Neural cell (in vitro differentiated cells): ENCODE results near the gene MAMSTR.

ENCODE experiments used
- CTCF ChIP-seq: fragments of 450-650 bp; IDR thresholded peaks from 2 replicates; pipeline ENCODE4 v1.5.1; 2014; ENCODE audit warnings: antibody characterized with exemption, mild to moderate bottlenecking, moderate library complexity; ENCODE audit not compliant: poor library complexity, severe bottlenecking
- EZH2 ChIP-seq: fragments of 200-600, 300-800 bp; shearing (Covaris generic), sonication (generic); IDR thresholded peaks from 2 replicates; pipeline ENCODE4 v1.6.1; 2014; ENCODE audit warnings: antibody characterized with exemption, low read length, borderline replicate concordance, mild to moderate bottlenecking; ENCODE audit not compliant: insufficient read depth, poor library complexity, severe bottlenecking
- POLR2AphosphoS5 ChIP-seq: IDR thresholded peaks from 2 replicates; pipeline ENCODE4 v1.6.1; 2012
- RAD21 ChIP-seq: fragments of 450-650 bp; conservative IDR thresholded peaks from 2 replicates; pipeline ENCODE4 v1.6.1; 2014; ENCODE audit warnings: antibody characterized with exemption, mild to moderate bottlenecking, moderate library complexity
- REST ChIP-seq: IDR thresholded peaks from 2 replicates; pipeline ENCODE4 v1.6.1; 2012; ENCODE audit warnings: borderline replicate concordance
- TAF1 ChIP-seq: IDR thresholded peaks from 2 replicates; pipeline ENCODE4 v1.6.1; 2012; ENCODE audit warnings: low read depth

DNA sequence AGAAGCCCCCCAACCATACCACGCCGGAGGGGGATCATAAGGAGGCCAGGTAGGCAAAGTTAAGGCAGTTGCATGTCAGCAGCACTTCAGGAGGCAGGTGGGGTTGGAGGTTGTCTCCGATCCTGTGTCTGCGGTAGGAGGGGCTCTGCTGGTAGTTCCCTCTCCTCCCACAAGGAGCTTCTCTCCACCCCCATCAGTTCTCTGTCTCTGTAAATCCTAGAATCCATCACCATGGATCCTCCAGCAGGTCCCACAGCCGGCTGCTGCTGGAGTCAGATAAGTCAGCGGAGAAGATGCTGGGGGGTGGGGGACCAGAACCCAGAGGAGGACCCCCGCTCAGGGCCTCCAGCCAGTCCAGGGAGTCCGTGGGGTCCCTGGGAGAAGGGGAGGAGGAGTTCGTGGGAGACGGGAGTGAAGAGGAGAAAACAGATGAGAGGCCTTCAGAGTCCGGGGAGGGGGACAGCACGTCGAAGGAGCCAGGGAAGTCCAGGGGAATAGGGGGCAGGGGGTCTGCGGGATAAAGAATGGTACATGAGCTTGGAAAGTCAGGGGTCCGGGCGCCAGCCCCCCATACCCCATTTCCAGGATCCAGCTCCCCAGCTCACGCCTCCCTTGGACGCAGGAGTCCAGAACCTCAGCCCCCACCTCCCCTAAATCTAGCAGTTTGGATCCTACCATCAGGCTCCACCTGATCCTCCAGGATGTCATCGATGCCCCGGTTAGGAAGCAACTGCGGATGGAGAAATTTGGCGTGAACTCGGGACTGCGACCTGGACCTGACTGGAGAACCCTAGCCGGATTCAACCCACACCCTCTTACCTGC, 6.3 kb downstream of the MAMSTR start:
- TF ChIP-seq TAF1 (no peak), CTCF (peak; percentile 54), EZH2 (no peak), RAD21 (no peak), POLR2AphosphoS5 (no peak), REST (no peak)
